ENCODE data around the gene ARVCF. TPM values are rescaled to one million over a fixed set of nuclear protein-coding genes. Genes with fewer than 3 reads are reported as not detected.

Gene ARVCF
- total RNA-seq, 8 experiments from 2014 or later, result 9.5 to 49.9 (median 39.2) TPM

DNA sequence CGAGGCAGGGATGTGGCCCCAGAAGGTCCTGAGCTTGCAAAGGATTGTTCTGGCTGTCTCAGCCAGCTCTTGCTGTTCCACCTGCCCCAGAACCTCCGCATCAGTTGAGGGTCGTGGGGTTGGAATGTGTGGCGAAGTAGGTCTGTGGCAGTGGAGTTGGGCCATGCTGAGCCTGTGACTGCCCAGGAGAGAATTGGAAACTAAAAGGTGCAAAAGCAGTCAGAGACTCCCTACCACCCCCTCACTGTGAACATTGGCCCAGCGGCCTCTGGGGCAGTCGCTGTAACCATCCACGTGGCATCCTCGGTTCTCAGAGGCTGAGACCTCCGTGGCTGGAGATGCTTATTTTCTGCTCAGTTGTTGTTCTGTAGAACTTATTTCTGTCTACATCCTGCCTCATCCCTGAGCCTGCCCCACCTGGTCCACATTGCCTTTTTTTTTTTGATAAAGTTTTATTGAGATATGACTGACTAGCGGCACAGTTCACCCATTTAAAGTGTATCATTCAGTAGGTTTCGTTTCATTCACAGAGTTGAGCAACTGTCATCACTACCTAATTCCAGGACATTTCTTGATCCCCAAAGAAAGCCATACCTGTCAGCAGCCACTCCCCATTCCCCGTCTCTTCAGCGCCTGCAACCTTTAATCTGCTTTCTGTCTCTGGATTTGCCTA is 41.1 kb upstream of the ARVCF start:
- ATAC-seq (replicated peaks in 6 of 8), result no peak
- Histone ChIP-seq H3K4me3 (no peak overlapping the region), H3K4me1 (replicated peaks in 1 of 2) (peaks cover 0 to 3% of the 10 kb centered on the region in 2 donors), H3K27ac (peak overlapping the region in 1 of 2 donors; percentile 23)
- in situ Hi-C loops (cut with MboI; ENCODE audit: low pct_unique_long_range_greater_than_20kb in 2 of 9, low sequenced_read_pairs in 9 of 9, unreplicated experiment in 9 of 9), result no loop called here
- 74 to 100% (median 92%) methylated on average over 2 to 5 of the region's 13 CpGs; no CpG with 5 or more reads in 1 of the 10 experiments for WGBS, 10 experiments

DNA sequence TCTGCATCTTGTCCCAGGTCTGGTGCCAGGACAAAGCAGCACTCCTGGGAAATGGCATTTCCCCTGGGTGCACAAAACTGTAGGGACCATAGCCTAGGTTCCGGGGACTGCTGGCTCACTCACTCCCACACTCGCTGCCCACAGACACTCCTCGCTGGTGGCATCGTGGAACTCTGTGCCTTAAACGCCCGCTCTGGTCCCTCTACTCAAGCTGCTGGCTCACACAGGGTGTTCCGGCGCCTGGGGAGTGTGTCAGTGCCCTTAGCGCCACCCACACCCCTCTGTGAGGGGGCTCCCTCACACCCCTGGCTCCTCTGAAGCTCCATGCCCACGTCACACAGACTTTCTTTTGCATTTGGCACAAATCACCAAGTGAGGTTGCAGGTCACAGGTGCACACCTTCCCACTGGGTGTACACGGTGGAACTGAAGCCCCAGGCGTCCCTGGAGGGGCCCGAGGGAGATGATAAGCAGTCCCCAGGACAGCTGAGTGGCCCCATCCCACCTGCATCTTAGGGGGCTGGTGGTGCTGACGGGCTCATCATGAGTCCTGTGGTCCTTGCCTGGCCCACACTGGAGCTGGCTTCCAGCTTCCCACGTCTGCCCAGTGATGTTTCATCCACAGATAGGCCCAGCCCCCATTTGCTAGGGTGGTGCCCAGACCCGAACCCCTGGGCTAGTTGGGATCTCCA is 40.2 kb upstream of the ARVCF start:
- in situ Hi-C loops (cut with MboI; ENCODE audit: low pct_unique_long_range_greater_than_20kb in 2 of 9, low sequenced_read_pairs in 9 of 9, unreplicated experiment in 9 of 9), result no loop called here
- WGBS, 10 experiments, result 60 to 100% (median 88%) methylated on average over 1 to 6 of the region's 16 CpGs; no CpG with 5 or more reads in 6 of the 10 experiments
- Histone ChIP-seq H3K27ac (no peak overlapping the region), H3K4me3 (no peak overlapping the region), H3K4me1 (replicated peaks in 1 of 2) (peaks cover 0 to 3% of the 10 kb centered on the region in 2 donors)
- no peak for ATAC-seq (replicated peaks in 6 of 8)

DNA sequence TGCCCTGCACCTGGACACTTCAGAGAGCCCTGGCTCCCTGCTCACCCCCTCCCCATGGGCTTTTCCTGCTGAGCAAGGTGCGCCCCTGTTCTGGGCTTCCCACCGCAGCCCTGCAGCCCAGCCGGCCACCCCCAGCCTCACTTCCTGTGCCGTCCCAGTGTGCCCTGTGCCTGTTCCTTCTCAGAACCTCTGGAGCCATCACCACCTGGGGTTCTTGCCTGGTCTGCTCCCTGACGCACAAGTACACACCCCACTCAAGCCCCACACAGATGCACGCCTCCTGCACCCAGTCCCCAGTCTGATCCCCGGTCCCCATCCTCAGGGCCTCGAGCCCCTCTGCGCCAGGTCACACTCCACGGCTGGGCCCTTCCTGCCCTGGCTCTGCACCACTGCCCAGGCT is 39.5 kb upstream of the ARVCF start:
- no peak for ATAC-seq (replicated peaks in 6 of 8)
- Histone ChIP-seq H3K4me1 (replicated peaks in 1 of 2) (peaks cover 0 to 3% of the 10 kb centered on the region in 2 donors), H3K4me3 (no peak overlapping the region), H3K27ac (no peak overlapping the region)
- in situ Hi-C loops (cut with MboI; ENCODE audit: low pct_unique_long_range_greater_than_20kb in 2 of 9, low sequenced_read_pairs in 9 of 9, unreplicated experiment in 9 of 9), result no loop called here
- 60 to 80% methylated on average over 1 of the region's 10 CpGs; no CpG with 5 or more reads in 8 of the 10 experiments for WGBS, 10 experiments

DNA sequence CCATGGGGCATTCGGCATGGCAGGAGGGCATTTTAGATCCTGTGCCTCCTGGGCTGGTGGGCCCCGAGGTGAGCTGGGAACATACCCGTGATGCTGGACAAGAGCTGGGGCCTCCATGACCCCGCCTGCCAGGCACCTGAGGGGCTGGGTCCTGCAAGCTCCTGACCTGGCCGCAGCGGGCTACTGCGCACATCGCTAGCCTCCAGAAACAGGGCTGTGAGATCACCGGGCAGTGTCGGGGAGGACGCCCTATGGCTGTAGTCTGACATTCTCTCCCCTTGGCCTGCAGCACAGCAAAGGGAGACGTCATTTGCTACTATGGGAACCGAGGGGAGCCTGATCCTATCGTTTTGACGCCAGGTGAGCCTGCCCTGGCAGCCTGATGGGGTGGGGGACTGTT is 39.0 kb upstream of the ARVCF start:
- H3K4me3 ChIP-seq, result no peak overlapping the region
- no peak for ATAC-seq (replicated peaks in 6 of 8)
- H3K4me1 ChIP-seq (replicated peaks in 1 of 2), result peaks cover 0 to 3% of the 10 kb centered on the region in 2 donors
- in situ Hi-C loops (cut with MboI; ENCODE audit: low pct_unique_long_range_greater_than_20kb in 2 of 9, low sequenced_read_pairs in 9 of 9, unreplicated experiment in 9 of 9), result no loop called here
- peak overlapping the region in 1 of 2 donors; percentile 12 for H3K27ac ChIP-seq
- 67 to 95% (median 93%) methylated on average over 1 to 9 of the region's 15 CpGs; no CpG with 5 or more reads in 6 of the 10 experiments for WGBS, 10 experiments

DNA sequence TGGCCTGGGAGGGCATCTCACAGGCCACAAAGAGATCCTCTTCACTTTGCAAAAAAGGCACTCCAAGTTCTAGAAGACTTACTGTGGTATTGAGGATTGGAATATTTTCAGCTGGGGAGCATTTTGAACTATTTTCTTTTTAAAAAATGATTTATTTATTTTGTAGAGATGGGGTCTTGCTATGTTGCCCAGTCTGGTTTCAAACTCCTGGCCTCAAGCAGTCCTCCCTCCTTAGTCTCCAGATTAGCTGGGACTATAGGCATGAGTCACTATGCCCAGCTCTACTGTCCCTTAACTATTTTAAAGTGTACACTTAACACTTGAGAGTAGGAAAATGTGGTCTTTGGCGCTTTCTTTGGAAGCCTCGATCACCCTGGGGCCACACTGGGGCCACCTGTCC is 38.5 kb upstream of the ARVCF start:
- WGBS, 10 experiments, result 80 to 100% (median 100%) methylated on average over 1 to 2 of the region's 2 CpGs; no CpG with 5 or more reads in 5 of the 10 experiments
- no peak for ATAC-seq (replicated peaks in 6 of 8)
- Histone ChIP-seq H3K4me3 (no peak overlapping the region), H3K4me1 (replicated peaks in 1 of 2) (peaks cover 0 to 3% of the 10 kb centered on the region in 2 donors), H3K27ac (no peak overlapping the region)
- in situ Hi-C loops (cut with MboI; ENCODE audit: low pct_unique_long_range_greater_than_20kb in 2 of 9, low sequenced_read_pairs in 9 of 9, unreplicated experiment in 9 of 9), result no loop called here

DNA sequence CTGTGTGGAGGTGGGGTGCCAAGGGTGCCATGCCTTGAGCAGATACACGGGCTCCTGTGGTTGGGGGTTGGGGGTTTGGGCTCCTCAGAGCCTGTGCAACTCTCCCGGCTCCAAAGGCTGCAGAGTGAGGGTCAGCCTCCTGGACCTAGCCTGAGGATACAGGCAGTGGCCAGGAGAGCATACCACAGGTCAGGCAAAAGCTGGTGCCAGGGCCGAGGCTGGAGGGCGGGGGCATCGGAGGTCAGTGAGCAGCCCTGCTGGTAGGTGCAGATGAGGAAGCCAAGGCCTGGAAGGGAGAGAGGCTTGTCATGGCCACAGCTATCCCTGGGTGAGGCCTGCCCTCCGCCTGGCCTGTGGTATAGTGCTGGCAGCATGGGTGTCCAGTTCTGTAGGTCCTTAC is 37.9 kb upstream of the ARVCF start:
- WGBS, 10 experiments, result 94 to 100% methylated on average over 1 to 5 of the region's 6 CpGs; no CpG with 5 or more reads in 8 of the 10 experiments
- in situ Hi-C loops (cut with MboI; ENCODE audit: low pct_unique_long_range_greater_than_20kb in 2 of 9, low sequenced_read_pairs in 9 of 9, unreplicated experiment in 9 of 9), result no loop called here

DNA sequence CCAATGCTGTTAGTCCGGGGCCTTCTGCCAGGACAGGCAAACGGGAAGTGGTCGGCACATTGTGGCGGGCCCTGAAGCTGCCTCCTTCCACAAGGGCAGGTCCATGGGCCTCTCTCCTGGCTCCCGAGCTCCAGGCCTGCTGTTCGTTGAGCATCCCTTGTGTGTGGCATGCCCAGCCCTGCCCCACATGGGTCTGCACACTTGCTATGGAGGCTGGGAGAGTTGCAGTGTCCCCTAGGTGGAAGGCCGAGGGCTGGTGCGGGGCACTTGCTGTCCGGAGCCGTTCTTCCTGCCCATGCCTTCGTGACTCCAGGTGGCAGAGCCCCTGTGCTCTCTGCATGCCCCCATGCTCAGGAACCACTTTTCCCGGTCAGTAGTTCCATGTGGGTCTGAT is 37.4 kb upstream of the ARVCF start:
- in situ Hi-C loops (cut with MboI; ENCODE audit: low pct_unique_long_range_greater_than_20kb in 2 of 9, low sequenced_read_pairs in 9 of 9, unreplicated experiment in 9 of 9), result no loop called here
- peaks cover 0 to 3% of the 10 kb centered on the region in 2 donors for H3K4me1 ChIP-seq (replicated peaks in 1 of 2)
- no peak for ATAC-seq (replicated peaks in 6 of 8)
- H3K4me3 ChIP-seq, result no peak overlapping the region
- no peak overlapping the region for H3K27ac ChIP-seq
- 92 to 100% methylated on average over 1 to 8 of the region's 12 CpGs; no CpG with 5 or more reads in 8 of the 10 experiments for WGBS, 10 experiments

More for the DNA sequence above, 37.9 kb upstream of the ARVCF start:
- no peak for ATAC-seq (replicated peaks in 6 of 8)
- Histone ChIP-seq H3K27ac (no peak overlapping the region), H3K4me1 (replicated peaks in 1 of 2) (peaks cover 0 to 3% of the 10 kb centered on the region in 2 donors), H3K4me3 (no peak overlapping the region)

DNA sequence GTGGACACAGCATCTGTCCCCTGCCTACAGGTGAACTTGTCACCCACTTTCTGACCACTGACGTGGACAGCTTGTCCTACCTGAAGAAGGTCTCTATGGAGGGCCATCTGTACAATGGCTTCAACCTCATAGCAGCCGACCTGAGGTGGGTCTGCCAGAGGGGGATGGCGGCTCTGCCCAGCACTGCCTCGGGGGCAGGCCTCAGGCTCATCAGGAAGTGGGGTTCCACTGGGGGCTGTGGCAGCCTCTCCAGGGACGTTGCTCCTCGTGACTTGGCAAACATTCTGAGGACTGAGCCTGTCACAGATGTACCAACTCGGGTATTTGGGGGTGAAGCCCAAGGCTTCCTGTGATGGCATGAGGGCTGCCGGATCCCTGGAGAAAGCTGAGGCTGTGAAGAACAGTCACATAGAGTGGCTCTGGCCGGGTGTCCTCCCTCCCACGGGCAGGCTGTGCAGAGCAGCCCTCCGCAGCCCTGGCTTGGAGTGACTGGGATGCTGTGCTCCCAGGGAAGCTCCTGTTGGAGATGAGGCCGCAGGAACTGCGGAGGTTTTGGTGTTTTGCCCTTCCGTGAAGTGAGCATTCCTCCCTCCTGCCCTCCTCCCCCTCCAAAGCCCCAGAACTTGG is 36.9 kb upstream of the ARVCF start:
- WGBS, 10 experiments, result 70 to 100% (median 82%) methylated on average over 2 to 9 of the region's 14 CpGs; no CpG with 5 or more reads in 5 of the 10 experiments
- no peak overlapping the region for H3K27ac ChIP-seq
- in situ Hi-C loops (cut with MboI; ENCODE audit: low pct_unique_long_range_greater_than_20kb in 2 of 9, low sequenced_read_pairs in 9 of 9, unreplicated experiment in 9 of 9), result no loop called here
- ATAC-seq (replicated peaks in 6 of 8), result no peak
- H3K4me1 ChIP-seq (replicated peaks in 1 of 2), result peaks cover 0 to 3% of the 10 kb centered on the region in 2 donors
- H3K4me3 ChIP-seq, result no peak overlapping the region

DNA sequence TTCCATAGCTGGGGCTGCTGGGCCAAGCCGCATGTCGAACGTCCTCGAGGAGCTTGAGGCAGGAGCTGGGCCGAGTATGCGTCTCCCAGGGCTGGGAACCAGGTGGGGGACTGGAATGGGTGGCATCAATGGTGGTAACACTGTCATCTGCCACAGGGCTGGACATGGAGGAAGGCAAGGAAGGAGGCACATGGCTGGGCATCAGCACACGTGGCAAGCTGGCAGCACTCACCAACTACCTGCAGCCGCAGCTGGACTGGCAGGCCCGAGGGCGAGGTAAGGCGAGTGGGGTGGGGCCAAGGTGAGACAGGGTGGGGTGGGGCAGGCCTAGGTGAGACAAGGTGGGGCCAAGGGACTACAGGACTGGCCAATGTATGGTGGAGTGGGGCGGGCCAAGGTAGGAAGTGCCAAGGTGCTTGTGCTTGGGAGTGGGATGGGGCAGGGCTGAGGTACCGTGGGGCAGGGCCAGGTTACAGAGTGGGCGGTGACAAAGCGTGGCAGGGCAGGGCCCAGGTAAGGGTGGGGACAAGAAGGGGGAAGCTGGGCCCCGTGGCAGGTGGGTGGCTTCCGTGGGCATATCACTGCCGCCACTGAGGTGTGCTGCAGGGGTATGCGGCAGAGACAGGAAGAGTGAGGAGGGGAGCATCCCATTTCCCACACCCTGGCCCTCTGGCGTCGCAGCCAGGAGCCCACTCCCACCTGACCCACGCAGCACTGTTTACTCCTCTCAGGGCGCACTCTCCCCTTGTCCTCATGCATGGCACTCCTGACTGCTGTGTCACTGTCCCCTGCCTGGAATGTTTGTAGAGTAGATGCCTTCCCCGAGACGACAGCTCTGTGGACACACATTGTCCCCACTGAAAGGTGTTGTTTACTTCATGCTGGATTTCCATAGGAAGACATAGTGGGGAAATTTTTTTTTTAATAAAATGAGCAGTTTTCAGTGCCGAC is 36.0 kb upstream of the ARVCF start:
- in situ Hi-C loops (cut with MboI; ENCODE audit: low pct_unique_long_range_greater_than_20kb in 2 of 9, low sequenced_read_pairs in 9 of 9, unreplicated experiment in 9 of 9), result no loop called here
- Histone ChIP-seq H3K27ac (peak overlapping the region in 1 of 2 donors; percentile 23), H3K4me3 (no peak overlapping the region), H3K4me1 (replicated peaks in 1 of 2) (no peaks in the 10 kb centered on the region)
- 85 to 100% (median 94%) methylated on average over 1 to 6 of the region's 26 CpGs; no CpG with 5 or more reads in 4 of the 10 experiments for WGBS, 10 experiments
- ATAC-seq (replicated peaks in 6 of 8), result peak in 4 of 8 experiments; percentile 13 to 92 (median 40)

DNA sequence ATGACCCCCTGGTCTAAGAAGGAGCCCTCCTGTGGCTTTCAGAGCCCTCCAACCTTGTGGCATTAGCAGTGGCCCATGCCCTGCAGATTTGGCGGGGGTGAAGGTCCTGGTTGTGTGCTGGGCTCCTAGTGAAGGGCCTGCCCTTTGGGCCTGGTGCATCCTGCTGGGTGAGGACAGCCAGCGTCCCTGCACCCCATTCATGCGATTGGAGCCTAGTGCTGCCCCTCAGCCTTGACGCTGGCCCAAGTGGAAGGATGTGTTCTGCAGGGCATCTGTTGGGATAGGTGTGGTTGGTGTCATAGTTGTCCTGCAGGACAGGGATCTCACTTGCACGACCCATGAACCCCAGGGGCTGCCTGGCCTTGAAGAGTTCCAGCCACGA is 35.3 kb upstream of the ARVCF start:
- WGBS, 10 experiments, result 86 to 100% (median 100%) methylated on average over 1 to 3 of the region's 6 CpGs; no CpG with 5 or more reads in 7 of the 10 experiments
- Histone ChIP-seq H3K27ac (peak overlapping the region in 1 of 2 donors; percentile 23), H3K4me3 (no peak overlapping the region), H3K4me1 (replicated peaks in 1 of 2) (no peaks in the 10 kb centered on the region)
- no peak for ATAC-seq (replicated peaks in 6 of 8)
- in situ Hi-C loops (cut with MboI; ENCODE audit: low pct_unique_long_range_greater_than_20kb in 2 of 9, low sequenced_read_pairs in 9 of 9, unreplicated experiment in 9 of 9), result no loop called here

DNA sequence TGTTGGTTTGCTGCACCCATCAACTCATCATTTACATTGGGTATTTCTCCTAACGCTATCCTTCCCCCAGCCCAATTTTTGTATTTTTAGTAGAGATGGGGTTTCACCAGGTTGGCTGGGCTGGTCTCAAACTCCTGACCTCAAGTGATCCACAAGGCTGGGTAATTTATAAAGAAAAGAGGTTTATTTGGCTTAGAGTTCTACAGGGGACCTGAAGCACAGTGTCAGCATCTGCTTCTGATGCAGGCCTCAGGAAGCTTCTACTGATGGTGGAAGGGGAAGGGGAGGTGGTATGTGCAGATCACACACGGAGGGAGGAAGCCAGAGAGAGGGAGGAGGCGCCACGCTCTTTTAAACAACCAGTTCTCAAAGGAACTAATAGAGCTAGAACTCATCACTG is 30.1 kb upstream of the ARVCF start:
- Histone ChIP-seq H3K27ac (no peak overlapping the region), H3K4me3 (no peak overlapping the region), H3K4me1 (replicated peaks in 1 of 2) (no peaks in the 10 kb centered on the region)
- in situ Hi-C loops (cut with MboI; ENCODE audit: low pct_unique_long_range_greater_than_20kb in 2 of 9, low sequenced_read_pairs in 9 of 9, unreplicated experiment in 9 of 9), result loop anchor here in 1 of 9 experiments (25.0 kb wide), 1 partner anchor 91 kb away; the partner anchor contains the start of gene ZDHHC8
- ATAC-seq (replicated peaks in 6 of 8), result no peak
- 60 to 100% (median 100%) methylated on average over 1 to 4 of the region's 4 CpGs; no CpG with 5 or more reads in 3 of the 10 experiments for WGBS, 10 experiments

DNA sequence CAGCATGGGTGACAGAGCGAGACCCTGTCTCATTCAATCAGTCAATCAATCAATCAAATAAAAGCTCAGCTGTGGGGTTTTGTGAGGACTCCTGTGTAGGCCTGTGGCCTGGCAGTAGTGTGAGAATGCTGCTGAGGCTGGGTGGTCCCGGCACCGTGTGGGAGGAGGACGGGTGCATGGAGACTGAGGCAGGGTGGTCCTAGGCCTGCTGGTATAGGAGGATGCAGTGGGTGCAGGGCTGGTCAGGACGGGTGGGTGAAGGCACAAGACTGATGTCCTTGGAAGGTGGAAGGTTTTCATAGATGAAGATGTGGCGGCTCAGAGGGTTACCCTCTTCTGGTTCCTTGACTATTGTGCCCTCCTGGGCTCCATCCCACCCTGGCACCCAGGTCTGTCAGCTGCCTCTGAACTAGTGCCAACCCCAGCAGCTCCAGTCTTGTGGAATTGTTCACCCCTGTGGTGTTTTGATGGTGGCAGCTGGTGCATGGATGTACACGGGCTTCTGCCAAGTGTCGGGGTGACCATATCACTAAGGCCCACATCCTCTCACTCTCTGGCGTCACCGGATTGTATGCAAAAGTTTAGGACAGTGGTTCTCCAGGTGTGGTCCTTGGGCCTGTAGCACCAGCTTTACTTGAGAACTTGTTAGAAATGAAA is 28.0 kb upstream of the ARVCF start:
- H3K4me1 ChIP-seq (replicated peaks in 1 of 2), result no peaks in the 10 kb centered on the region
- ATAC-seq (replicated peaks in 6 of 8), result no peak
- H3K4me3 ChIP-seq, result no peak overlapping the region
- H3K27ac ChIP-seq, result no peak overlapping the region
- 75 to 100% (median 97%) methylated on average over 1 to 4 of the region's 10 CpGs; no CpG with 5 or more reads in 2 of the 10 experiments for WGBS, 10 experiments
- in situ Hi-C loops (cut with MboI; ENCODE audit: low pct_unique_long_range_greater_than_20kb in 2 of 9, low sequenced_read_pairs in 9 of 9, unreplicated experiment in 9 of 9), result loop anchor here in 1 of 9 experiments (25.0 kb wide), 1 partner anchor 93 kb away; the partner anchor contains the start of gene ZDHHC8
